NCI-H187 (cell line): ENCODE measurements around the gene EPHB6.

Source experiments
- DNase-seq, 2 experiments: peaks; one replicate each; lab custom pipeline; 2025; lab: John Stamatoyannopoulos, UW

EPHB6 gene

DNA sequence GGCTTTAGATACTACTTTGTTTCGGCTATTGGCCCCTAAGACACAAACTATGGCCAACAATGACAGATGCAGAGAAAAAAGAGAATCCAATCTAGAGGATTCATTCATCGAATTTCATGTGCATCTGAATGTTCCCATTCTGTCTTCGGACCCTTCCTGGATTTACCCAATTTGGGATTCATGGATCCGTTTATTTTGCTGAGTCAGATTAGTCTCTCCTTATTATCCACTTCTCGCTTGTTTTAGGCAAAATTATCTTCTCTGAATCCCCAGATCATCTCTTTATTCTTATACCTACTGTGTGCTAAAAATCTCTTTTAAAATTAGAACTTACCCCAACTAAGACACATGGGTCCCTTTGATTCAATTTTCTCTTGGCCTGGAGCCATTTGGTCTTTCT is 24.2 kb downstream of the EPHB6 start:
- no peak for DNase-seq

DNA sequence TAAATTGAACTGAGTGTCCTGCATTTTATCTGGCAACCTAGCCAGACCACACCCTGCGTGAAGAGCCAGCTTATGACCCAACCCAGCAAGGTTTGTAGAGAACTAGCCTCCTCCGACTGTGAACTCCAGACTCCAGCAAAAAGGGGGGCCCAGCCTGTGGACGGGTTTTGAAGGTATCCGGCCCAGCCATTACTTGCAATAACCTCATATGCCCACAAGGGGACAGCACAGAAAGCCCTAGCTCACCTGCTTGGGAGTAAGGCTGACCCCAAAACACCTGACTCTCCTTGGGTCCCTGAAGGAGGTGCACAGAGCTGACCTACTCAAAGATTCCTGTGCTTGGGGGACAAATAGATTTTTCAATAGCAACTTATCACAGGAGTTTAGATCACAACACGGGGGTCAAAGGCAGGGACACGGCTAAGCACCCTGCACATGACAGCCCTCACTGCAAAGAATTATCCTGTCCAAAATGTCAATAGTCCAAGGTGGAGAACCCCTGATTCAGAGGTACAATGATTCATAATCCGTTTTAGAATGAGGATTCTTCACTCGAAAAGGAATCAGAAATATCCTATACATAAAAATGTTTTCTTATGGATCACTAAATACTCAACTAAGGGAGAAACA is 26.1 kb downstream of the EPHB6 start:
- no peak for DNase-seq

DNA sequence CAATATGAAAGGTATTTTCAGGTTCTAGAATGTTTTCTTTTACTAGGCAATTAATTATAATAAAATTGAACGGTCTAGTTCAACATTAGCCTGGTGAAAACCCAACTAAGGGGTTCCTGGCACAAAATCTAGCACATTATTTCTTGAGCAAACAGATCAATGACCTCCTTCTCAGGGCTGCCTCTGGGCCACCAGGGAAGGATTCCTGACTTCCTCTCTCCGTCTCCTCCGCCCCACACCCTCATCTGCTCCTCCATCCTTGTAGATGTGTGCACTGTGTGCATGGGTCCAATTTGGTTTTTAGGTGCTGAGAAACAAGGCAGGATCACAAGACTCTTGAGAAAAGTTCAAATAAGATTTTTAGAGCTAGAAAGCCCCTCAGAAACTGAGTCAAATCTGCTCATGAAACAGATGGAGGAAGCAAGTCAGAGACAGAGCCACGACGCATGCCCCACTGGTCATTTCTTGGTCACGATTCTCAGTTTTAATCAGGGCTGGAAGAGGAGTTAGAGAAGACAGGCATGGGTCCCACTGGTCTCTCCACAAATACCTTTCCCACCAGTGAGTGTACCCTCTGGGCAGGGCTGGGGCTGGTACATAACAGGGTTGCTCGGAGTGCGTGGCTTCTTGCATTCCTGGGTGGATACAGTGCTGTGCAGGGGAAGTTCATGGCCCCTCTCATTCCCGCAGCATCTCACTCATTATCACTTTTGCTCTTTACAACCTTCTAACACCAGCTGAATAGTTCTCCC is 26.9 kb downstream of the EPHB6 start:
- DNase-seq: no peak

DNA sequence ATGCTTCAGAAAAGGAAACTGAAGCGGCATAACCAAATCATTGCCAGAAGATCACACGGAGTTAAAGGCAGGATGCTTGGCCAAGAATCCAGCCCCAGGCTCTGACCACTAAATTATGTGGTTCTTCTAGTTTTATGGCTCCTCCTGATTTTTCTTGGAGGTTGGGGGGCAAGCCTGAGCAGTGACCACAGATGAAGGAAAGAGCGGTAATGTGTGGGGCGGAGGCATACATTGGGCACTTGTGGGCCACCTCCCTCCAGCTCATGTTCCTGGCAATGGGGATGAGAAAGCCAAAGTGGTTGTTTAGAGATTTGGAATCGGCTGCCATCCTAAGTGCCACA is 27.4 kb downstream of the EPHB6 start:
- no peak for DNase-seq

DNA sequence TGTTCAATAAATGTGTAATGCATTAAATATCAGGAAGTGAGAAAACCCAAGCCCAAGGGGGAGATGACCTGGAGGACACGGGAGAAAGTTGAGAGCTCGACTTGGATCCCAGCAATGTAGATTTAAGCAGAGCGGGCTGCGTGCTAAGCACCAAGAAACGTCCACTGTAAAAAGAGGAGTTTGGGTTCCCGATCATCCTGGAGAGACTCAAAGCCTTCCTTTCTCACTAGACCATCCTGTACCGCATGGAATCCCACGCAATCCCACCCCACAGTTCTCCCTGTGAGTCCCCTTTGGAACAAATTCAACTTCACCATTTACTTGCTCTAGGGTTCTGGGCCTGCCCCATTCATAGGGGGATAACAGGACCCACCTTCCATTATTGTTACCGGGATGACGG is 28.3 kb downstream of the EPHB6 start:
- DNase-seq: no peak

DNA sequence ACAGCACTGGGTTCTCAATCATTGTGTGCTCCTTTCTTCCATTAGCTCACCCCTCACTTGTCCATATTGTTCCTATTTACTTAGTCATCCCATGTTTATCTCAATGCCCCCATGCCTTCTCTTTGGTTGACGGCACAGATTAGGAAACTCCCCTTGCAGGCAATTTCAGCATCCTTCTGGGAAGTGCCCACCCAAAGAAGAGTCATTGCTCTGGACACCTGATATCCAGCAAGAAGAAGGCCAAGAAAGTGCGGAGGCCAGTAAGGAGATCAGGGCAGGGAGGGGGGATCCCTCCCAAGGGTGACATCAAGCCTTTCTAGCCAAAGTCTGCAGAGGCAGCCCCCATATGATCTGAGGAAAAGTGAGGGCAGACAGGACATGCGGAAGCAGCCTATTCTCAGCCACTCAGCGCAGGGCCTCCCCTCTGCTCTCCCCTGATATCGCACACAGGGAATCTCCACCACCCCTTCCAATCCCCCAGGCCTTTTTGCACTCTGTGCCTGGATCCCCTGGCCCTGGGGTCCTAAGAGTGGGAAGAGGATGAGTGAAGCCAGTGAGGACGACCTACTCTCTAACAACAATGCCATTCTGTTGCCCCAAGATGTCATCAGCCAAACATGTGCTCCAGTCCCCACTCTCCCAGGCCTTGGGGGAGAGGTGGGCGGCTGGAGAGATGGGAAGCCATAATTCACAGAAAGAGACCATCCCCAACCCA is 28.9 kb downstream of the EPHB6 start:
- no peak for DNase-seq

DNA sequence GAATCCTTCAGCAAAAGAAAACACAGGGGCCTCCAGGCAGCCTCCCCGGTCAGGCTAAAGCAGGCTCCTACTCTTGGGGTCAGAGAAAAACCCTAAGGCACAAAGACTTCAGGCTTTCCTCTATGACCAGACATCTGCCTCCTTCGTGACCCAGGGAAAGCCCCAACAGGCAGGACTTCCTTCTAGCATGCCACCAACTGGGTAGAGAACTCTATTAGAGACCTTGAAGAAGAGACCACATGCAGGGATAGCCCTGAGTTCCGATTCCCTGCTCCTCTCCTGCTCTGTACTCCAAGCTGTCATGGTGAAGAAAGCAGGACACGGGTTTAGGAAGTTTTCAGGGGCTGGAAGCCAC is 29.4 kb downstream of the EPHB6 start:
- no peak for DNase-seq

DNA sequence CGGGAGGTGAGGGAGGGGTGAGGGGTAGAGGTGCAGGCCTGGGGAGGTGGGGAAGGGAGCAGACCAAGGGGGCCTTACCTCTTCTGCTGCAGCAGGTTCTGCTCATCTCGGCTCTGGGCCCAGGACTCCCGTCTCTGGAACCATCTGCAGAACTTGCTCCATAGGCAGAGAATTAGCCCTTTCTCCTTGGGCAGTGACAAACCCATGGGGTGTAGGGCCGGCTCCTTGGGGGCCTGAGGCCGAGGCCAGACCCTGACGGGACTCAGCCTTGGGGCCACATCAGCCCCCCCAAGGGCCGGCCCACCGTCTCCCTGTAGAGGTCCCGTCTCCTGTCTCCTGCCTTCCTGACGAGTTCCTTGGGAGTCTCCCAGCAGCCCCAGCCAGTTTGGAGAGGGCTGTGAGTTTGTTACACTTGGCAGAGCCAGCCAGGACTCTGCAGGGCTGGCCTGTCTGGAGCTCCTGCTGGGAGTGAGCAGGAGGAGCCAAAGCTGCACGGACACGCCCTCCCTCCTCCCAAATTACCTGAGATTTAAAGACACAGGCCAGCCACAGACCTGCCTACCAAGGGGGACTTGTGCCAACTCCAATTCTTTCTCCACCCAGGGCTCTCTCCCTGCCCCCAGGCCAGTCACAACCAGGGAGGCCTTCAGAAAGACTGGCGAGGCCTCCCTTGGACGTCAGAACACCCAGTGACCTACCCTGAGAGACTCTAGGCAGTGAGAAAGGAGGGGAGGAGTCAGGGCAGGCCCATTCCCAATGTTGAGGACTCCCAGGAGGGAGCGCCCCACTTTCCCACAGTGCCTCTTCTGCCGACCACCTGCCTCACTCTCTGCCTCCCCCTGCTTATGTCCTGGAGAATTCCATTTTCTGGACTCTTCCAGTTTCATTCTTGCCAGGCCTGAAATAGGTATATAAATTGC is 30.7 kb downstream of the EPHB6 start, which contains the start of gene TRPV6:
TRPV6 (minus strand) TSS at position 435 of the 920 bp plus-strand sequence.
- DNase-seq: no peak

DNA sequence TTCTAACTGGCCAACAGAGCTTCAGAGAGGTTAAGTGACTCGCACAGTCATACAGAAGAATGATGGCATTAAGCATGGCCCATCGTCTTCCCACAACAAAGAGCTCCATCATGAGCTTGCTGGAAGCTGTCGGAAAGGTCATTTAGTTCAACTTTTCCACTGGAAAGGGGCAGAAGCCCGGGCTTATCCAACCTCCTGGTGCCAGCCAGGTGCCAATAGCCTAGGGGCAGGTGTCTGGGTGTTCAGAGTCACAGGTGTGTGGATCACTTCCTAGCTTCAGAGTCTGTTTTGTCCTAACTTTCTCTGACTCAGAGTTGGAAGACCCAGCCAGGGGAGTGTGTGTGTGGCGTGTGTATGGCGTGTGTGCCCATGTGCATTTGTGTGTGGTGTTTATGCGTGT is 32.0 kb downstream of the EPHB6 start:
- no peak for DNase-seq

DNA sequence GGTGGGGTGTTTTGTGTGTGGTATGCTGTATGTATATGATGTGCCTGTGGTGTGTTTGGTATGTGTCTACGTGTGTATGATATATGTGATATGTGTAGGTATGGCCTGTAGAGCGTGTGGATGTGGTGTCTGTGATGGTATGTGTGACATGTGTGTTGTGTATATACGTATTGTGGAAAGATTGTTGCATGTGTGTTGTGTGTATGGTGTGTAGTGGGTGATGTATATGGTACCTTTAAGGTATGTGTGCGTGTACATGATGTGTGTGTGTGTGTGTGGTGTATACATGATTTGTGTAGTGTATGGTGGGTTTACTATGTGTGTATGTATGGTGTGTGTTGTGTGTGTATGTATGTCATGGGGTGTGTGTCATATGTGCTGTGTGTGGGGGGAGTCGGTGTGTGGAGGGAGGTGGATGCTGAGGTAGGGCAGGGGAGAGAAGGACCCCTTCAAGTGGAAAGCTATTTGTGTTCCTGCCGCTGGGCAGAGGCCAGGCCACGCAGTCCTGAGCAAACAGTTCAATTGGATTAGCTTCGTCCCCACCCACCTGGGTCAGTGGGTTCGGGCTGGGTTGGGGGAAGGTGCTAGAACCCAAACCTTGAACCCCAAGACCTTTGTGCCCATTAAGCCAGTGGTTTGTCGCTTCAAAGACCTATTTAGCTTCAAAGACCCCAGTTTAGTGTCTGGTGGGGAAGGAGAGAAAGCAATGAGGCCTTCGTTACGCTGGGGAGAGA is 32.6 kb downstream of the EPHB6 start:
- no peak for DNase-seq

DNA sequence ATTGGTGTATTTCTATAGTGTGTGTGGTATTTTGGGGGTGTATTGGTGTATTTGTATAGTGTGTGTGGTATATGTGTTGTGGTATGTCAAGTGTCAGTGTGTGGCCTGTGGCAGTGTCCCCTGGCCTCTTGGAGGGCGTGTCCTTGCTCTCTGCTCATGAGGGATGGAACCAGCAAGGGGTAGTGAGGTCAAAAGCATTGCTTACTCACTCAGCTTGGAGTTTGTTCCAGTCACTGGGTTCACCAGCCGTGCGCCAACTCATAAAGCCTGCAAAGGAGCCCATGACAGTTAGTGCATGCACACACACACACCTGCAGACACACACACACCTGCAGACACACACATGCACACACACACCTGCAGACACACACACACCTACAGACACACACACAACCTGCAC is 34.9 kb downstream of the EPHB6 start:
- DNase-seq: no peak

DNA sequence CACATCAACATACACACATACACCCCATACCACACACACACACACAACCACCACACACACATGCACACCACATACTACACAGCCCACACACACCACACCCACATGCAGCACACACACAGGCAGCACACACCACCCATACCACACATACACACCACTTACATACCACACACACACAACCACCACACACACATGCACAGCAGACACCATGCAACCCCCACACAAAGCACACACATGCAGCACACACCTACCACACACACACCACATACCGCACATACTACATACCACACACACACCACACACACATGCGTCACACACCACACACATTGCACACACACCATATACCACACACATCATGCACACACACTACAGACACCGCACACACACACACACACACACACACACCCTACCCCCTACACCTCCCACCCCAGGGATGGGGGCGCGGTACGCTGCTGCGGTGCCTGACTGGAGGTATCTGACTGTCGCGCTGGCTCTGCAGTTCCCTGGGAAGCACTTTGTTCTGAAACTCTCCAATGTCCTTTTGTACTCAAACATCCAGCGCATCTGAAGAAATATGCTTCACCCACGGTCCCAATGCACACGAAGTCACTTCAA is 36.1 kb downstream of the EPHB6 start:
- DNase-seq: no peak

DNA sequence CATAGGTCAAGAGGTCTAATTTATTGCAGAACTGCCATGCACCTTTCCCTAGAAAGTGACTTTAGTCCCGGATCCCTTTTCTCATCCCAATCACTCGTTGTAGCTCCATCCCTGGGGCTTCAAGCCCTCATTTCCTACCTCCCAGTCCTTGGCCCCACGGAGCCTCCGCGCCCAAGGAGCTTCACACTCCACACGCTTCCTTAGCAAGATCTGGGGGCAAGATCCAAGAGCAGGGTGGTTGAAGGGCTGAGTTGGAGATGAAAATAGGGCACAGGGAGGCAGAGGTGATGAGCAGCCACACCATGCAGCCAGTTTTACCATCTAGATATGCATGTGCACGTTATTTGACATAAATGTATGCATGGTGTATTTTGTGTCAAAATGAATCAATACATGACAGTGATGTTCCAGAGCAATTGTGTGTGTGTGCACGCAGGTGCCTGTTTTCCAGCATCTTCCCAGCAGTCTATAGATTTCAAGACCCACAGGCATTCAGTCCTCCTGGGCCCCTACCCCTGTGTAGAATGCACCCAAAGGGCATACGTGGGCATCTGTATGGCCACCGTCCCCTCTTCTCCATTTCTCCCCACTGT is 36.7 kb downstream of the EPHB6 start:
- no peak for DNase-seq

DNA sequence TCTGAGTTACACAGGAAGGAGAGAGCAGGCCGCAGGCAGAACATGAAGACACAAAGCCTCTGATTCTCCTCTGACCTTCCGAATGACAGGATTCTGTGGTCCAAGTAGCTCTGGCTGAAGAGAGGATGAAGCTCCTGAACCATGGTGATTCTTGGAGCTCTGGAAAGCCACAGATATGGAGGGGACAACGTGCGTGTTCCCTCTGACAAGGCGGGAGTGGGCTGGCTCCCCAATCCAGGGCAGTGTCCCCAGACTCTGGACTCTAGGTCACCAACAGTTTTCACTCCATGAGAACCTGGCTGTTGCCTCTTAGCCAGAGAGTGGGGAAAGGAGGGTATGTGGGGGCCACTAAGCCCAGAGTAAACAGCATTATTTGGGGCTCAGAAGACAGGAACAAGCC is 38.1 kb downstream of the EPHB6 start:
- DNase-seq: no peak

DNA sequence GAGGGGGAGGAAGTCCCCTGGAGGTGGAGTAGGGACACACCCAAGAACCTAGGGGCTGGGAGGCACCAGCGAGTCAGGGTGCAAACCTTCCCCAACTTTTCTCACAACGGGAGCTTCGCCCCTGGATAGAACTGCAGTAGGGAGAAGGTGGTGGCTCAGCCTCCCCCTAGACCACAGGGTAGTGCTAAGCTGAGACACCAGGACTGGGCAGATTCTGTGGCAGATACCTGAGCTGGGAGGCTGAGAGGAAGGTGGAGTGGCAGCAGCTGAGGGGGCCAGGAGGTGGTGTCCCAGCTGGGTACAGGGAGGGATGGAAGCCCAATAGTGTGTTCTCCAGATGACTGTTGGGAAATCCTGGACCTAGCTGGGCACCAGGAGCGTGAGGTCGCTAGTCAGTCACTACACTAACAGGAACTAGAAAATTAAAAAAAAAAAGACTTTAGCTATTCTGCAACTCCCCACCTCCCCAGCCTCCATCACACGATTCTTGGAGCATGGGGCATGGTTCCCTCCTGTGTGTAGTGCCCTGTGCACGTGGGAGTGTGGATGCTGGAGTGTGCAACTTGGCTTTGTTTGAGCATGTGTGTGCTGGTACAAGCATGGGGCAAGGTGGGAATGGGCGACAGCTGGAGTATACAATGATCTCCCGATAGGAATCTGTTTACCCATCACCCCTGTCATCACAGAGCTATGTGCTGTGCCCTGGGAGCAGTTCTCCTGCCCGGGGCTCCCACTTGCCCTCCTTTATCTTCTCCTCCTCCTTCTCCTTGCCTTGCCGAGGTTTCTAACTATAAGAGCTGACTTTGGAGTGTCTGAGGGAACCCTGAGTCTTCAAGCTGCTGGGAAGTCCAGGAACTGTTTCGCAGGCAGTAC is 39.5 kb downstream of the EPHB6 start:
- no peak for DNase-seq

DNA sequence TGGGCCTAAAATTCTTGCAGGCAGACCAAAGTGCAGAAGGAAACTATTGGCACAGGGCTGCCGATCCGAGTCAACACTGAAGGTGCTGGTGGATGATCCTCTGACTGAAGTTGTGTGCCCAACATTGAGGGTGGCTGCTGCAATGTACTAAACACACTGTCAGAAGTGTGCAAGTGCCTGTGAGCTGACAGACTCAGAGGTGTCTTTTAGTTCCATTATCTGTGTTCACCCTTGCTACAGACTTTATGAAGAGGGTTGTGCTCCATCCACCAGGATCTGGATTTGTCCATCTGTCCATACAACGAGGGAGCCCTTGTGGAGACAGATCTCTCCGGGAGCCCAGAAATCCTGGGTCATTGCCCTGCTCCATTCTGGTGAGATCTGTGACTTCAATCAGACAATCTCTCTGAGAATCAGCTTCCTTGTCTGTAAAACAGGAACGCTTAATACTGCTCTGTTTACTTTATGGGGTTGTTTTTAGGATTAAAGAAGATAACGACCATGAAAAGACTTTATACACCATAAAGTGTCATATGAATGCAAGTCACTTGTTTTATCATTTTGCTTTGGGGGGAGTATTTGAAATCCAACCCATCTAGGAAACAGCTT is 40.2 kb downstream of the EPHB6 start:
- DNase-seq: no peak

DNA sequence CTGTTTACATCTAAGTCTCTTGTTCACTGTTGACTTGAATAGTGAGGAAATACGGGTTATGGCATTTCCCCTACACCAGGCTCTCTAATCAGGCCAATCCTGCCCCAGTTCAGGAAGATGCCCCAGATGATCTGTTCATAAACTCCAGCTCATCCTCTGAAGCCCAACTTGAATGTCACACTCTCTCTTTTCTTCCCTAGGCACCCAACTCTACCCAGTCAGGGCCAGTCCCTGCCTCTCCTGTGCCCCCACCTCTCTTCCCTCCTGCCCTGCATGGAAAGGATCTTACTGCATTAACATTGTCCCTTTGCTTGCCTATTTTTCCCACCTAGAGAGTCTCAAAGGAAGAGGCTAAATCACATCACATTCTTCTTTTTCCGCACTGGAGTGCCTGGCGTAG is 41.3 kb downstream of the EPHB6 start:
- no peak for DNase-seq

DNA sequence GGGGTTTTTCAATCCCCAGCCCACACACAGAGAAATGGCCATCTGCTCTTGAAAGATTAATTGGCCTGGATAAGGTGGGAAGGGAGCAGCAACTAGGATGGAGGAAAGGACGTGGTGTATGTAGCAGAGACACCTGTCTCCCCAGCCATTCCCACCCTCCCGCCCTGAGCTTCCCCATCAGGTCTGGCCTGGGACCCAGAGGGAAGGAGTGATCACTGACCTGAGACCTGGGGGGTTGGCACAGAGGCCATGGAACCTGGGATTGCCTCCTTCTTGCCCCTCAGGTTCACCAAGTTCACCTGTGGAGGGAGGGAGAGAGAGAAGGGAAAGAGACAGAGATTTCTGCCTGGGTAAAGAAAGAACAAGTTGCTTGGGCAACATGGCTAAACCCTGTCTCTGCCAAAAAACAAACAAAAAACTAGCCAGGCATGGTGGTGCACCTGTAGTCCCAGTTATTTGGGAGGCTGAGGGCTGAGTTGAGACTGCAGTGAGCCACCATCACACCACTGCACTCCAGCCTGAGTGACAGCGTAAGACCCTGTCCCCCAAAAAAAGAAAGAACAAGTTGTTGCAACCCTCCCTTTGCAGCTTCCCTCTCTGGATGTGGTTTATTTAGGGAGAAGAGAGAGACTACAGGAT is 42.0 kb downstream of the EPHB6 start:
- DNase-seq: no peak

DNA sequence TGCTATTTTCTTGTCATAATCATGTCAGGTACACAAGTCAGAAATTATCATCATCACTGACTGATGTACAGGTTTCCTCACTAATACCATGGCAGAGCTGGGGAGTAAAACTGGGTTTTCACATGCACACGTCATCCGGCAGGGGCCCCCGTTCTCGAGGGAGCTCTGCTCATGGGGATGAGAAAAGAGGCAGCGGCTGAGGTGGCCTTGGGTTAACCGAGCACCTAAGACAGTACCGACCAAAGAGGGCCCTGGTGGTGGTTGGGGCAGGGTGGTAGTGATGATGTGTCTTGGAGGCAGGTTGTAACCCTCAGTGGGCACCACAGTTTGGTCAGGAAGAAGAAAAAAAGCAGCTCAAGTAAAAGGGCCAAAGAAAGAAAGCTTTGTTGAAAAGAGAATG is 42.8 kb downstream of the EPHB6 start:
- DNase-seq: no peak
